DOHH2 (cell line): ENCODE measurements around the gene IL1RAPL1.

ENCODE experiments used
- H3F3A ChIP-seq: fragments of 200-600 bp; sonication (generic), shearing (Covaris generic); 2 replicates; pipeline ENCODE4 v1.6.0; 2016; ENCODE audit warnings: antibody characterized with exemption, mild to moderate bottlenecking; ENCODE audit not compliant: control insufficient read depth, insufficient read depth
- H3K27ac ChIP-seq: fragments of 200-600 bp; sonication (generic); 2 replicates; pipeline ENCODE4 v1.5.1; 2014; ENCODE audit warnings: low read depth, mild to moderate bottlenecking, low read length, moderate library complexity
- H3K27me3 ChIP-seq: fragments of 200-600 bp; sonication (generic); 2 replicates; pipeline ENCODE4 v1.6.1; 2014; ENCODE audit warnings: mild to moderate bottlenecking, low read length, mixed read lengths; ENCODE audit not compliant: control insufficient read depth
- H3K36me3 ChIP-seq: fragments of 200-600 bp; sonication (generic); 2 replicates; pipeline ENCODE4 v1.6.1; 2014; ENCODE audit warnings: mild to moderate bottlenecking, low read length, moderate library complexity, mixed read lengths; ENCODE audit not compliant: control insufficient read depth
- H3K4me1 ChIP-seq: fragments of 200-600 bp; sonication (generic); 2 replicates; pipeline ENCODE4 v1.6.1; 2014; ENCODE audit warnings: mild to moderate bottlenecking, low read length, mixed read lengths; ENCODE audit not compliant: control insufficient read depth
- H3K4me2 ChIP-seq: fragments of 200-600 bp; sonication (generic); 2 replicates; pipeline ENCODE4 v1.6.0; 2014; ENCODE audit warnings: mild to moderate bottlenecking, low read length, moderate library complexity
- H3K4me3 ChIP-seq: fragments of 200-600 bp; sonication (generic); 2 replicates; pipeline ENCODE4 v1.5.1; 2014; ENCODE audit warnings: mild to moderate bottlenecking, low read length, mixed read lengths
- H3K79me2 ChIP-seq: fragments of 200-600 bp; sonication (generic); 2 replicates; pipeline ENCODE4 v1.6.1; 2014; ENCODE audit warnings: mild to moderate bottlenecking, low read length, mixed read lengths; ENCODE audit not compliant: control insufficient read depth
- H3K9me2 ChIP-seq: fragments of 200-600 bp; sonication (generic); replicated peaks from 2 replicates; pipeline ENCODE4 v1.6.1; 2014; ENCODE audit warnings: mild to moderate bottlenecking, low read length, mixed read lengths; ENCODE audit not compliant: control insufficient read depth
- H3K9me3 ChIP-seq: fragments of 200-600 bp; sonication (generic); 2 replicates; pipeline ENCODE4 v1.6.1; 2014; ENCODE audit warnings: antibody characterized with exemption, low read length, mixed read lengths; ENCODE audit not compliant: control insufficient read depth, insufficient read depth
- H4K20me1 ChIP-seq: fragments of 200-600 bp; sonication (generic); 2 replicates; pipeline ENCODE4 v1.6.0; 2014; ENCODE audit warnings: low read depth, mild to moderate bottlenecking, antibody characterized with exemption, low read length, moderate library complexity; ENCODE audit not compliant: control insufficient read depth, insufficient read depth
- EZH2phosphoT487 ChIP-seq: fragments of 200-600 bp; sonication (generic); IDR thresholded peaks from 2 replicates; pipeline ENCODE4 v1.6.1; 2017; ENCODE audit warnings: borderline replicate concordance, mild to moderate bottlenecking, antibody characterized with exemption, low read length, moderate library complexity, mixed read lengths
- TF ChIP-seq, protein P1 (sequence below): fragments of 200-600 bp; sonication (generic); IDR thresholded peaks from one replicate; pipeline ENCODE4 v1.5.1; 2014; ENCODE audit warnings: antibody characterized with exemption, mild to moderate bottlenecking, low read depth, low read length; ENCODE audit not compliant: poor library complexity, severe bottlenecking

IL1RAPL1 gene

DNA sequence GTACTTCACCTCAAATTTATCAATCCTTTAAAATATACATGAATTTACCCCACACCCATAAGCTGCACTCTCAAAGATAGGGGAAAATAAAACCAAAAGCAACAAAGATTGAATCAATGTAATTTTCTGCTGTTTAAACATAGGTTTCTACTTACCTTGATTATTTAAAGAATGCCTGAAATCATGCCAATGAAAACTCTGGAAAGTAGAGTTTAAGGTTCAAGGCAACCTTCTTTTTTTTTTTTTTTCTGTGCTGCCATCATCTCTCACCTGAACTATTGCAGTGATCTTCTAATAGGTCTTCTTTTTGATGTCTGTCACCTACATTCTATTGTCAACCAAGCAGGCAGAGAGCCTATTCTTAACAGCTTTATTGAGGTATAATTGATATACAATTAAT, 682.1 kb downstream of the IL1RAPL1 start:
- H3K36me3 ChIP-seq = no peaks in the 10 kb centered on the region
- no peaks in the 10 kb centered on the region for H4K20me1 ChIP-seq
- no peaks in the 10 kb centered on the region for H3K79me2 ChIP-seq
- TF ChIP-seq, protein P1, sequence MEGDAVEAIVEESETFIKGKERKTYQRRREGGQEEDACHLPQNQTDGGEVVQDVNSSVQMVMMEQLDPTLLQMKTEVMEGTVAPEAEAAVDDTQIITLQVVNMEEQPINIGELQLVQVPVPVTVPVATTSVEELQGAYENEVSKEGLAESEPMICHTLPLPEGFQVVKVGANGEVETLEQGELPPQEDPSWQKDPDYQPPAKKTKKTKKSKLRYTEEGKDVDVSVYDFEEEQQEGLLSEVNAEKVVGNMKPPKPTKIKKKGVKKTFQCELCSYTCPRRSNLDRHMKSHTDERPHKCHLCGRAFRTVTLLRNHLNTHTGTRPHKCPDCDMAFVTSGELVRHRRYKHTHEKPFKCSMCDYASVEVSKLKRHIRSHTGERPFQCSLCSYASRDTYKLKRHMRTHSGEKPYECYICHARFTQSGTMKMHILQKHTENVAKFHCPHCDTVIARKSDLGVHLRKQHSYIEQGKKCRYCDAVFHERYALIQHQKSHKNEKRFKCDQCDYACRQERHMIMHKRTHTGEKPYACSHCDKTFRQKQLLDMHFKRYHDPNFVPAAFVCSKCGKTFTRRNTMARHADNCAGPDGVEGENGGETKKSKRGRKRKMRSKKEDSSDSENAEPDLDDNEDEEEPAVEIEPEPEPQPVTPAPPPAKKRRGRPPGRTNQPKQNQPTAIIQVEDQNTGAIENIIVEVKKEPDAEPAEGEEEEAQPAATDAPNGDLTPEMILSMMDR = no peak
- no peak for TF ChIP-seq EZH2phosphoT487
- H3K9me2 ChIP-seq = no peaks in the 10 kb centered on the region
- no peaks in the 10 kb centered on the region for H3K4me1 ChIP-seq
- no peak overlapping the region for H3K4me3 ChIP-seq
- no peaks in the 10 kb centered on the region for H3F3A ChIP-seq
- no peaks in the 10 kb centered on the region for H3K27me3 ChIP-seq
- no peak overlapping the region for H3K4me2 ChIP-seq
- no peaks in the 10 kb centered on the region for H3K9me3 ChIP-seq
- H3K27ac ChIP-seq = no peak overlapping the region

DNA sequence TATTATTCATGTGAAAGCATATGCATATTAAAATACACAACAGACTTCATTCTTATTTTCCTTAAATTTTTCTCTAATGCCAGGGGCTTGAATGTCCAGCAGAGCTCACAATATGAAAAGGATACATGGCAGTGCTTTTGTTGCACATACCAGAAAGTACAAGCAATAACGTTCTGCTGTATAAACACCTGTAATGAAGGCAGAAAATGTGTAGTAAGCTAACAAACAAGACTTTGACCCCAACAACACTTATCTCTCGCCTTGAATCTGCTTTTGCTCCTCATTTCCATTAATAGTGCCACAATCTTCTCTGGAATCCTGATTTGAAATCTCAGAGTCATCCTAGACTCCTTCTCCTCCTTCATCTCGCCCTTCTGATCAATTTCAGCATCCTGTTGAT, 687.3 kb downstream of the IL1RAPL1 start:
- no peaks in the 10 kb centered on the region for H4K20me1 ChIP-seq
- H3K9me3 ChIP-seq = no peaks in the 10 kb centered on the region
- no peaks in the 10 kb centered on the region for H3K9me2 ChIP-seq
- H3K4me1 ChIP-seq = no peaks in the 10 kb centered on the region
- no peaks in the 10 kb centered on the region for H3F3A ChIP-seq
- H3K27ac ChIP-seq = no peak overlapping the region
- H3K4me2 ChIP-seq = no peak overlapping the region
- no peaks in the 10 kb centered on the region for H3K79me2 ChIP-seq
- TF ChIP-seq EZH2phosphoT487 = no peak
- TF ChIP-seq, protein P1 = no peak
- H3K4me3 ChIP-seq = no peak overlapping the region
- no peaks in the 10 kb centered on the region for H3K36me3 ChIP-seq
- H3K27me3 ChIP-seq = no peaks in the 10 kb centered on the region

GRCh38 chrX:29275928-29276327, 688.7 kb downstream of the IL1RAPL1 start:
- Histone ChIP-seq H3K4me2 (no peak overlapping the region), H3K4me1 (no peaks in the 10 kb centered on the region), H4K20me1 (no peaks in the 10 kb centered on the region), H3F3A (no peaks in the 10 kb centered on the region), H3K27ac (no peak overlapping the region), H3K79me2 (no peaks in the 10 kb centered on the region), H3K9me2 (no peaks in the 10 kb centered on the region), H3K4me3 (no peak overlapping the region), H3K9me3 (no peaks in the 10 kb centered on the region), H3K27me3 (no peaks in the 10 kb centered on the region), H3K36me3 (no peaks in the 10 kb centered on the region)
- TF ChIP-seq, protein P1 = no peak
- TF ChIP-seq EZH2phosphoT487 = no peak
